ENCODE measurements around the gene KEL.

DNA sequence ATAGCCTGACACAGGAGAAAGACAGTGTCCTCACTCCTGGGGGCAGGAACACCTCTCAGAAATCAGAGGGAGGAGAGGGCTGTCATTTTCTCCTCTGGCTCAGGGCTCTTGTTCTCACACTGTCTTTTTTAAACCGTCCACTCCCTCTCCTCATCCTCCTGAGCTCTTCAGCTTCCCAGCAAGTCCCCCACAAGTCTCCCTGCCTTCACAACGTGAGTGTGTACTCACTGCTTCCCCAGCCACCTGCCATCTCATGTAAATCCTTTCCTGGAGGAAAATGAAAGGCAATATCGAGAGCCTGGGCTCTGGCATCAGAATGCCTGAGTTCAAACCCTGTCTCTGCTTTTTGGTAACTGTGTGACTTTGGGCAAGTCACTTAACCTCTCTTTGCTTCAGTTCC is 17.2 kb downstream of the KEL start:
- TF ChIP-seq CTCF (IDR thresholded peaks at IDR 0.05) (no peak), ZFX (IDR thresholded peaks at IDR 0.05; ENCODE audit: borderline replicate concordance) (no peak)

Measured in 22Rv1 (cell line).